ENCODE data around the gene ADRA2B. TPM values are rescaled to one million over a fixed set of nuclear protein-coding genes. Genes with fewer than 3 reads are reported as not detected.

ADRA2B gene
- total RNA-seq, 1 donor from 2014 or later: 0.49 TPM

GRCh38 chr2:96099861-96100798 lies 16.2 kb downstream of the ADRA2B start:
- intact Hi-C loops (cut with DNase I): no loop called here
- no peak for DNase-seq (ENCODE audit: extremely low spot score in 2 of 2)
- Histone ChIP-seq H3K27me3 (no peaks in the 10 kb centered on the region), H3K27ac (no peak overlapping the region), H3K4me1 (no peaks in the 10 kb centered on the region), H3K4me3 (no peak overlapping the region), H3K36me3 (no peaks in the 10 kb centered on the region), H3K9me3 (peaks cover under 1% of the 10 kb centered on the region)
- TF ChIP-seq CTCF (IDR thresholded peaks at IDR 0.05): no peak
- no peak for TF ChIP-seq POLR2AphosphoS5 (IDR thresholded peaks at IDR 0.05; ENCODE audit: insufficient read depth in 1 of 2, low read depth in 1 of 2)
- no peak for TF ChIP-seq POLR2A (IDR thresholded peaks at IDR 0.05)

DNA sequence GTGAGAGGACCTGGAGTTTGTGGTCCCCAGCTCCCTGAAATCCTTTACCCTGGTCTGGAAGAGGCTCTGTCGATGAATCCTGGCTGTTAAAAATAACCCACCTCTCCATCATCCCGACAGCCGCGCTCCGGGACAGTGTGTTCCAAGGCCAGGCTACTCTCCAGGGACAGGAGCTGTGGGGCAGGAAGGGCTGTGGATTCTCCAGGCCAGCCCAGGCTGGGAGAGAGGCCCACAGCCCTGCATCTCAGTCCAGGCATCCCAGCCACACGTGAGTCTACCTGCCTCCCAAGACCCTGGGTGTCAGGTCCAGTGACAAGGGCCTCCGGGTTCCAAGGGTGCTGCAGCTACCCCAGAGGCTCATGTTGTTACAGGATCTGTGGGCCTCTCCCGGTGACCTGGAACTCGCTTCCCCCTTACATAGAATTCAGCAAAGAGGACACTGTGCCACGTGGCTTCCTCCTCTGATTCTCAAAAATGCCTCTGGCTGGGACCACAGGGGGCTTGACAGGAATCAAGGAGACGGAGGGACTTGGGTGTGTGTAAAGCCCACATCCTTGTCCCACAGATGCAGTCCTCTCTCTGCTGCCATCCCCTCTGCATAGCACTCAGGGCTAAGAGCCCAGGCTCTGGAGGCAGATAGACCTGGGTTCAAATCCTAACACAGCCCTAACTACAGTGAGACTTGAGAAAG lies 17.3 kb downstream of the ADRA2B start:
- no peak overlapping the region for H3K4me3 ChIP-seq
- H3K27ac ChIP-seq: no peak overlapping the region
- no peaks in the 10 kb centered on the region for H3K4me1 ChIP-seq
- no peaks in the 10 kb centered on the region for H3K36me3 ChIP-seq
- no peak for TF ChIP-seq POLR2AphosphoS5 (IDR thresholded peaks at IDR 0.05; ENCODE audit: insufficient read depth in 1 of 2, low read depth in 1 of 2)
- TF ChIP-seq CTCF (IDR thresholded peaks at IDR 0.05): no peak
- no peak for TF ChIP-seq POLR2A (IDR thresholded peaks at IDR 0.05)
- DNase-seq (ENCODE audit: extremely low spot score in 2 of 2): peak in 1 of 2 donors; percentile 79
- no peaks in the 10 kb centered on the region for H3K9me3 ChIP-seq
- intact Hi-C loops (cut with DNase I): no loop called here
- no peaks in the 10 kb centered on the region for H3K27me3 ChIP-seq

DNA sequence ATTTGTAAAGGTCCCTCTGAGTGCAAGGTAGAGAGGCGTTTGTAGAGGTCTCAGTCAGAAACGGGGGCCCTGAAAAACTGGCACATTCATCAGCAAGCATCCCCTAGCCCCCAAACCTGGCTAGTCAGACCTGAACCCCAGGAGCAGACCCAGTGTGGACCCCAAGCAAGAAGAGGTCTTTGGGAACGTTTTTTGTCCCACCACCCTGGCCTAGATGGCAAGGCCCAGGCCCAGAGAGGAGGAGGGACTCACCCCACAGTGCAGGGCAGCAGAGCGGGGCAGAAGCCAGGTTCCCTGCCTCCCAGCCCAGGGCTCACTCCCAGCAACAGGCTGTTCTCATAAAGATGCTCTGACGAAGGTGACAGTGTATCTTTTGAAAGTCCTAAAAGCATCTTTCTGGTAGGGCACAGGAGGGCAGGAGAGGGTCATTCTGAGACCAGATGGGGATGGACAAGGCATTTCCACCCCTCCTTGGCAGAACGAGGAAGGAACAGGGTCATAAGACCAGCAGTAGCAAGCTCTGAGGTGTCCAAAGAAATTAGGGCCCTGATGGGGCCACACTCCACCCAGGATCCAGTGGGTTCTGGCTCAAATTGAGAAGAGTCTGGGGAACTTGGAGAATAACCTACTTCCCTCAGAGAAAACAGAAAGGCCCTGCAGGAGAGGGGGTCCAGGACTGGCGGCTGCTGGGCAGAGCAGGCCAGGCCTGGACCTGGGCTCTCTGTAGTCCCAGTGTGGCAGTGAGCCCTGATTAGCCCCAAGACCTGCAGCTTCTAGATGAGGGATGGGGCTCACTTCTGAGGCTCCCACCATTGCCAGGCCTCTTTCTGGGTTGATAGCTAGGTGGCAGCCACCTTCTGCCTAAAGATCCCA lies 18.2 kb downstream of the ADRA2B start:
- H3K27ac ChIP-seq: no peak overlapping the region
- DNase-seq (ENCODE audit: extremely low spot score in 2 of 2): peak in 1 of 2 donors; percentile 85
- H3K27me3 ChIP-seq: no peaks in the 10 kb centered on the region
- intact Hi-C loops (cut with DNase I): no loop called here
- no peaks in the 10 kb centered on the region for H3K36me3 ChIP-seq
- no peaks in the 10 kb centered on the region for H3K4me1 ChIP-seq
- no peak overlapping the region for H3K4me3 ChIP-seq
- no peaks in the 10 kb centered on the region for H3K9me3 ChIP-seq
- TF ChIP-seq POLR2AphosphoS5 (IDR thresholded peaks at IDR 0.05; ENCODE audit: insufficient read depth in 1 of 2, low read depth in 1 of 2) (no peak), POLR2A (IDR thresholded peaks at IDR 0.05) (no peak)

- no peak for DNase-seq (ENCODE audit: extremely low spot score in 2 of 2)
- Histone ChIP-seq H3K36me3 (no peaks in the 10 kb centered on the region), H3K4me1 (no peaks in the 10 kb centered on the region), H3K9me3 (no peaks in the 10 kb centered on the region), H3K4me3 (no peak overlapping the region), H3K27ac (no peak overlapping the region), H3K27me3 (no peaks in the 10 kb centered on the region)
- TF ChIP-seq POLR2A (IDR thresholded peaks at IDR 0.05): no peak
- no peak for TF ChIP-seq CTCF (IDR thresholded peaks at IDR 0.05)
- intact Hi-C loops (cut with DNase I): no loop called here
These were observed 18.9 kb downstream of the ADRA2B start for GRCh38 chr2:96097441-96097840.

DNA sequence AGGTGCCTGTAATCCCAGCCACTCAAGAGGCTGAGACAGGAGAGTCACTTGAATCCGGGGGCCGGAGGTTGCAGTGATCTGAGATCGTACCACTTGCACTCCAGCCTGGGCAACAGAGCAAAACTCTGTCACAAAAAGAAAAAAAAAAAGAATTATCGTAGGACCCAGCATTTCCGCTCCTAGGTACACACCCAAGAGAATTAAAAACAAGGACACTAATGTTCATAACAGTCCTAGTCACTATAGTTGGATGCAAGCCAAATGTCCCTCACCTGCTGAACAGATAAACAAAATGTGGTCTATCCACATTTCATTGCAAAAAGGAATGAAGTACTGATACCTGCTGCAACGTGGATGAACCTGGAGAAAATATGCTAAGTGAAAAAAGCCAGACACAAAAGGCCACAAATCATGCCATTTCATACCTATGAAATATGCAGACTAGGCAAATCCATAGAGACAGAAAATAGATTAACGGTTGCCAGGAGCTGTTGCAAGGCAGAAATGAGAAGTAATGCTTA lies 21.2 kb downstream of the ADRA2B start:
- no peak overlapping the region for H3K27ac ChIP-seq
- no peak overlapping the region for H3K4me3 ChIP-seq
- no peak for TF ChIP-seq CTCF (IDR thresholded peaks at IDR 0.05)
- no peak for TF ChIP-seq POLR2A (IDR thresholded peaks at IDR 0.05)
- TF ChIP-seq POLR2AphosphoS5 (IDR thresholded peaks at IDR 0.05; ENCODE audit: insufficient read depth in 1 of 2, low read depth in 1 of 2): no peak
- intact Hi-C loops (cut with DNase I): no loop called here
- DNase-seq (ENCODE audit: extremely low spot score in 2 of 2): no peak
- H3K27me3 ChIP-seq: no peaks in the 10 kb centered on the region
- no peaks in the 10 kb centered on the region for H3K9me3 ChIP-seq
- H3K4me1 ChIP-seq: peaks cover 9% of the 10 kb centered on the region
- H3K36me3 ChIP-seq: no peaks in the 10 kb centered on the region
